ENCODE data around the gene TMEM231. TPM values are rescaled to one million over a fixed set of nuclear protein-coding genes. Genes with fewer than 3 reads are reported as not detected.

The TMEM231 gene
- total RNA-seq, 1 experiment from 2014 or later = 9.7 TPM

DNA sequence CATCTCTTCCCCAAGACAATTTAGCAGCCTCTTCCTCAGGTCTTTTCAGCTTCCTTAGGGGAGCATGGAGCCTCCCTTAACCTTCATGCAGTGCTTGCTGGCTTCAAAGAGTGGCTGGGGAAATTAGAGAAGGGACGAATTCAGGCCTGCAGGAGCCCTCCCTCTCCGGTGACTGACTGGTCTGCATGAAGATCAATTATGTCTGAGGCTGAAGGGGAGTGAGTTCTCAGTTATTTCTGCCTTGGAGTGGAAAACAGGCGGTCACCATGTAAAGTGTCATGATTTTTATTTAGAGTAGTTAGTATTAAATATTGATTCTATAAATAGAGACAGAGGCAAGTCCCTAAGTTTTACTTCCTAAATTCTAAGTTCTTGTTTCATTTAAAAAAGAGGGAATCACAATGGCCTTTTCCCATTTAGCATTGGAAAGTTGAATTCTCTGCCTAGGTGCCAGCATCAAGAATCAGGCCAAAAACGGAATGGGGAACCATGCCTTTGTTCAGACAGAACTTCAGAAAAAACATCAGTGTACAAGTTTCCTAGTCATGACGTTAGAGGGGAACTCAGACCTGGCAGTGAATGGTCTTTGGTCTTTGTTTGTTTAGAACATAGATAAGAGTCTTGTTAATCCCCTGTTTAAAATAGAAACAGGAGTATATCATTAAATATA, 14.5 kb upstream of the TMEM231 start:
- no peak overlapping the region for H3K9ac ChIP-seq (ENCODE audit: low read length)
- no peak overlapping the region for H2AFZ ChIP-seq (ENCODE audit: low read depth, low read length, poor library complexity, severe bottlenecking)
- CTCF ChIA-PET = no interaction called here
- no peaks in the 10 kb centered on the region for H4K20me1 ChIP-seq (ENCODE audit: insufficient read depth)
- TF ChIP-seq TCF7L2 (IDR thresholded peaks at IDR 0.05; ENCODE audit: borderline replicate concordance, extremely low read depth, insufficient read depth, insufficient read length) (no peak), EZH2phosphoT487 (IDR thresholded peaks at IDR 0.05; ENCODE audit: borderline replicate concordance) (no peak), EGR1 (IDR thresholded peaks at IDR 0.05; ENCODE audit: low read depth) (no peak), POLR2A (IDR thresholded peaks at IDR 0.05; ENCODE audit: borderline replicate concordance, extremely low read depth, insufficient read depth, insufficient read length) (no peak)
- TF ChIP-seq, protein P1, sequence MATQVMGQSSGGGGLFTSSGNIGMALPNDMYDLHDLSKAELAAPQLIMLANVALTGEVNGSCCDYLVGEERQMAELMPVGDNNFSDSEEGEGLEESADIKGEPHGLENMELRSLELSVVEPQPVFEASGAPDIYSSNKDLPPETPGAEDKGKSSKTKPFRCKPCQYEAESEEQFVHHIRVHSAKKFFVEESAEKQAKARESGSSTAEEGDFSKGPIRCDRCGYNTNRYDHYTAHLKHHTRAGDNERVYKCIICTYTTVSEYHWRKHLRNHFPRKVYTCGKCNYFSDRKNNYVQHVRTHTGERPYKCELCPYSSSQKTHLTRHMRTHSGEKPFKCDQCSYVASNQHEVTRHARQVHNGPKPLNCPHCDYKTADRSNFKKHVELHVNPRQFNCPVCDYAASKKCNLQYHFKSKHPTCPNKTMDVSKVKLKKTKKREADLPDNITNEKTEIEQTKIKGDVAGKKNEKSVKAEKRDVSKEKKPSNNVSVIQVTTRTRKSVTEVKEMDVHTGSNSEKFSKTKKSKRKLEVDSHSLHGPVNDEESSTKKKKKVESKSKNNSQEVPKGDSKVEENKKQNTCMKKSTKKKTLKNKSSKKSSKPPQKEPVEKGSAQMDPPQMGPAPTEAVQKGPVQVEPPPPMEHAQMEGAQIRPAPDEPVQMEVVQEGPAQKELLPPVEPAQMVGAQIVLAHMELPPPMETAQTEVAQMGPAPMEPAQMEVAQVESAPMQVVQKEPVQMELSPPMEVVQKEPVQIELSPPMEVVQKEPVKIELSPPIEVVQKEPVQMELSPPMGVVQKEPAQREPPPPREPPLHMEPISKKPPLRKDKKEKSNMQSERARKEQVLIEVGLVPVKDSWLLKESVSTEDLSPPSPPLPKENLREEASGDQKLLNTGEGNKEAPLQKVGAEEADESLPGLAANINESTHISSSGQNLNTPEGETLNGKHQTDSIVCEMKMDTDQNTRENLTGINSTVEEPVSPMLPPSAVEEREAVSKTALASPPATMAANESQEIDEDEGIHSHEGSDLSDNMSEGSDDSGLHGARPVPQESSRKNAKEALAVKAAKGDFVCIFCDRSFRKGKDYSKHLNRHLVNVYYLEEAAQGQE (IDR thresholded peaks at IDR 0.05; ENCODE audit: low read depth) = no peak
- TF ChIP-seq, protein P2, sequence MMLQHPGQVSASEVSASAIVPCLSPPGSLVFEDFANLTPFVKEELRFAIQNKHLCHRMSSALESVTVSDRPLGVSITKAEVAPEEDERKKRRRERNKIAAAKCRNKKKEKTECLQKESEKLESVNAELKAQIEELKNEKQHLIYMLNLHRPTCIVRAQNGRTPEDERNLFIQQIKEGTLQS (IDR thresholded peaks at IDR 0.05) = no peak
- POLR2A ChIA-PET = no interaction called here
- no peak overlapping the region for H3K4me3 ChIP-seq (replicated peaks in 1 of 2; ENCODE audit: low read depth in 1 of 2, low read length in 2 of 2)
- peaks cover 31 to 38% of the 10 kb centered on the region in 2 experiments for H3K36me3 ChIP-seq (ENCODE audit: control insufficient read depth in 1 of 2, insufficient read depth in 2 of 2, low read length in 2 of 2)
- no peaks in the 10 kb centered on the region for H3K27me3 ChIP-seq (ENCODE audit: insufficient read depth, low read length)
- no TSS peak for BruUV-seq (replicated peaks)
- H3K79me2 ChIP-seq (ENCODE audit: insufficient read depth, low read length) = peaks cover 17% of the 10 kb centered on the region
- DNase-seq (ENCODE audit: low read depth, low spot score) (no peak), ATAC-seq (no peak)
- no peaks in the 10 kb centered on the region for H3K9me2 ChIP-seq (ENCODE audit: insufficient read depth)
- RAD21 ChIA-PET (ENCODE audit: low non-redundant PET in 1 of 2, low total read pairs in 2 of 2, uncharacterized antibody in 2 of 2, unreplicated experiment in 2 of 2) = no interaction called here
- H3K4me1 ChIP-seq (ENCODE audit: control insufficient read depth in 1 of 2, insufficient read depth in 2 of 2, low read length in 2 of 2) = peaks cover 7 to 13% of the 10 kb centered on the region in 2 experiments; a peak in 3 of 4 replicates
- H3K9me3 ChIP-seq (ENCODE audit: control insufficient read depth in 1 of 2, insufficient read depth in 1 of 2, low read depth in 1 of 2, low read length in 2 of 2) = no peaks in the 10 kb centered on the region
- intact Hi-C loops (cut with micrococcal nuclease) = no loop called here
- H3K4me2 ChIP-seq (ENCODE audit: low read length) = no peak overlapping the region
- no peak overlapping the region for H3K27ac ChIP-seq (ENCODE audit: low read depth, low read length)
